Measurements from ENCODE around the gene CAMK2N2.

GRCh38 chr3:184233127-184233843, 28.1 kb downstream of the CAMK2N2 start:
- TF ChIP-seq, protein P1, sequence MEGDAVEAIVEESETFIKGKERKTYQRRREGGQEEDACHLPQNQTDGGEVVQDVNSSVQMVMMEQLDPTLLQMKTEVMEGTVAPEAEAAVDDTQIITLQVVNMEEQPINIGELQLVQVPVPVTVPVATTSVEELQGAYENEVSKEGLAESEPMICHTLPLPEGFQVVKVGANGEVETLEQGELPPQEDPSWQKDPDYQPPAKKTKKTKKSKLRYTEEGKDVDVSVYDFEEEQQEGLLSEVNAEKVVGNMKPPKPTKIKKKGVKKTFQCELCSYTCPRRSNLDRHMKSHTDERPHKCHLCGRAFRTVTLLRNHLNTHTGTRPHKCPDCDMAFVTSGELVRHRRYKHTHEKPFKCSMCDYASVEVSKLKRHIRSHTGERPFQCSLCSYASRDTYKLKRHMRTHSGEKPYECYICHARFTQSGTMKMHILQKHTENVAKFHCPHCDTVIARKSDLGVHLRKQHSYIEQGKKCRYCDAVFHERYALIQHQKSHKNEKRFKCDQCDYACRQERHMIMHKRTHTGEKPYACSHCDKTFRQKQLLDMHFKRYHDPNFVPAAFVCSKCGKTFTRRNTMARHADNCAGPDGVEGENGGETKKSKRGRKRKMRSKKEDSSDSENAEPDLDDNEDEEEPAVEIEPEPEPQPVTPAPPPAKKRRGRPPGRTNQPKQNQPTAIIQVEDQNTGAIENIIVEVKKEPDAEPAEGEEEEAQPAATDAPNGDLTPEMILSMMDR (IDR thresholded peaks at IDR 0.05), result no peak
- TF ChIP-seq POLR2A (IDR thresholded peaks at IDR 0.05), result no peak
